H1 (cell line): ENCODE data around the gene NUMB. TPM values are rescaled to one million over a fixed set of nuclear protein-coding genes. Genes with fewer than 3 reads are reported as not detected.

Experiments used
- CTCF ChIA-PET: fragments of 300-600 bp; sonication (Branson Sonifier 250); formaldehyde crosslinking; loops from one replicate; lab custom pipeline; 2021; ENCODE audit not compliant: partially characterized antibody; lab: Charles Lee
- POLR2A ChIA-PET: fragments of 300-600 bp; sonication (Branson Sonifier 250); formaldehyde crosslinking; loops from one replicate; lab custom pipeline; 2021; ENCODE audit warnings: inconsistent platforms; ENCODE audit not compliant: partially characterized antibody; lab: Charles Lee
- DNase-seq, 2 experiments: peaks; one replicate each; pipeline versions ENCODE4 v3.0.0 to v3.0.0-alpha.2; 2010 to 2022; ENCODE audit warnings: low spot score in 2 of 2, low read depth in 1 of 2, mixed read lengths in 1 of 2
- FAIRE-seq: peaks from 2 replicates; lab custom pipeline; 2011; peaks lifted over from hg19 to GRCh38; lab: Jason Lieb, UNC
- H2AFZ ChIP-seq: 2 replicates; pipeline ENCODE4 v1.8.1; 2012; ENCODE audit warnings: low read length, inconsistent platforms
- H2AK5ac ChIP-seq: 2 replicates; pipeline ENCODE4 v1.6.1; 2013; ENCODE audit warnings: low read depth, low read length
- H2BK120ac ChIP-seq: replicated peaks from 2 replicates; pipeline ENCODE3; 2013; ENCODE audit warnings: low read depth, low read length, inconsistent platforms
- H2BK12ac ChIP-seq: 2 replicates; pipeline ENCODE4 v1.6.1; 2013; ENCODE audit warnings: low read depth, low read length
- H2BK15ac ChIP-seq: 2 replicates; pipeline ENCODE4 v1.6.1; 2013; ENCODE audit warnings: low read length
- H2BK20ac ChIP-seq: 2 replicates; pipeline ENCODE4 v1.6.1; 2013; ENCODE audit warnings: low read length
- H2BK5ac ChIP-seq: 2 replicates; pipeline ENCODE4 v1.6.1; 2013; ENCODE audit warnings: low read depth, low read length
- H3K14ac ChIP-seq: 2 replicates; pipeline ENCODE4 v1.6.1; 2013; ENCODE audit warnings: inconsistent platforms; ENCODE audit not compliant: insufficient read length
- H3K18ac ChIP-seq: 2 replicates; pipeline ENCODE4 v1.6.1; 2013; ENCODE audit warnings: low read length; ENCODE audit errors: extremely low read depth
- H3K23ac ChIP-seq: 2 replicates; pipeline ENCODE4 v1.6.1; 2013; ENCODE audit warnings: inconsistent platforms; ENCODE audit not compliant: insufficient read length
- H3K23me2 ChIP-seq: 2 replicates; pipeline ENCODE4 v1.6.1; 2013; ENCODE audit warnings: low read depth, low read length
- H3K27ac ChIP-seq: 2 replicates; pipeline ENCODE4 v1.6.1; 2011; ENCODE audit warnings: low read depth, low read length, inconsistent platforms
- H3K27me3 ChIP-seq, 4 experiments: replicated peaks in 1 of 4; 1 replicate in 1 of 4; 2 replicates in 3 of 4; pipeline versions ENCODE4 v1.6.1 to v1.8.1; 2011 to 2013; ENCODE audit warnings: low read length in 3 of 4, mild to moderate bottlenecking in 3 of 4, inconsistent platforms in 2 of 4, mixed read lengths in 2 of 4, moderate library complexity in 1 of 4; ENCODE audit not compliant: control insufficient read depth in 3 of 4, insufficient read depth in 3 of 4; ENCODE audit errors: extremely low read depth in 1 of 4
- H3K36me3 ChIP-seq, 4 experiments: 2 replicates each; pipeline versions ENCODE4 v1.6.1 to v1.8.1; 2011 to 2013; ENCODE audit warnings: mild to moderate bottlenecking in 4 of 4, low read length in 3 of 4, moderate library complexity in 2 of 4, control low read depth in 1 of 4, inconsistent platforms in 1 of 4; ENCODE audit not compliant: insufficient read depth in 4 of 4, control insufficient read depth in 2 of 4
- H3K4ac ChIP-seq: replicated peaks from 2 replicates; pipeline ENCODE3; 2013; ENCODE audit warnings: low read length, low read depth, mixed read lengths, inconsistent platforms; ENCODE audit not compliant: insufficient read length
- H3K4me1 ChIP-seq, 4 experiments: replicated peaks in 1 of 4; 1 replicate in 1 of 4; 2 replicates in 3 of 4; pipeline versions ENCODE4 v1.6.1 to v1.8.1; 2011 to 2013; ENCODE audit warnings: low read length in 3 of 4, inconsistent platforms in 2 of 4, mixed read lengths in 1 of 4; ENCODE audit not compliant: insufficient read depth in 4 of 4, control insufficient read depth in 3 of 4
- H3K4me2 ChIP-seq, 2 experiments: 2 replicates each; pipeline versions ENCODE4 v1.6.1 to v1.8.1; 2011 to 2013; ENCODE audit warnings: low read depth in 2 of 2, low read length in 2 of 2, control low read depth in 1 of 2, inconsistent platforms in 1 of 2, mild to moderate bottlenecking in 1 of 2; ENCODE audit not compliant: insufficient read depth in 1 of 2
- H3K4me3 ChIP-seq, 4 experiments: fragments of 200-600, 300-600 bp in 1 of 4; sonication (generic), shearing (Covaris generic), sonication (Bioruptor Twin) in 1 of 4; 2 replicates each; pipeline versions ENCODE4 v1.5.1 to v1.8.1; 2011 to 2016; ENCODE audit warnings: low read length in 4 of 4, low read depth in 3 of 4, control low read depth in 2 of 4, inconsistent platforms in 2 of 4, mild to moderate bottlenecking in 2 of 4, mixed read lengths in 1 of 4, moderate library complexity in 1 of 4; ENCODE audit not compliant: insufficient read depth in 2 of 4; ENCODE audit errors: extremely low read depth in 1 of 4
- H3K56ac ChIP-seq: replicated peaks from 2 replicates; pipeline ENCODE3; 2013; ENCODE audit warnings: low read depth, mild to moderate bottlenecking, mixed read lengths, low read length, inconsistent platforms; ENCODE audit not compliant: insufficient read length
- H3K79me1 ChIP-seq: 2 replicates; pipeline ENCODE4 v1.6.1; 2013; ENCODE audit warnings: low read depth, low read length, control low read depth
- H3K79me2 ChIP-seq, 2 experiments: 2 replicates each; pipeline versions ENCODE4 v1.6.1 to v1.8.1; 2012 to 2013; ENCODE audit warnings: low read length in 2 of 2, mild to moderate bottlenecking in 2 of 2, inconsistent platforms in 1 of 2; ENCODE audit not compliant: insufficient read depth in 2 of 2, control insufficient read depth in 1 of 2
- H3K9ac ChIP-seq, 4 experiments: replicated peaks in 1 of 4; 1 replicate in 1 of 4; 2 replicates in 3 of 4; pipeline versions ENCODE4 v1.6.1 to v1.8.1; 2011 to 2013; ENCODE audit warnings: low read depth in 3 of 4, low read length in 3 of 4, control low read depth in 2 of 4, mild to moderate bottlenecking in 2 of 4, moderate library complexity in 2 of 4, inconsistent platforms in 1 of 4; ENCODE audit errors: extremely low read depth in 1 of 4
- H3K9me3 ChIP-seq, 2 experiments: 2 replicates each; pipeline versions ENCODE4 v1.6.1 to v1.8.1; 2012 to 2013; ENCODE audit warnings: mild to moderate bottlenecking in 2 of 2, moderate library complexity in 2 of 2, control low read depth in 1 of 2, inconsistent platforms in 1 of 2, low read depth in 1 of 2, low read length in 1 of 2, mixed read lengths in 1 of 2; ENCODE audit not compliant: insufficient read depth in 2 of 2
- H4K20me1 ChIP-seq, 2 experiments: replicated peaks in 1 of 2; 2 replicates each; pipeline versions ENCODE3 to v1.8.1; 2011 to 2013; ENCODE audit warnings: inconsistent platforms in 2 of 2, low read length in 2 of 2, mild to moderate bottlenecking in 1 of 2; ENCODE audit not compliant: insufficient read depth in 2 of 2, control insufficient read depth in 1 of 2
- H4K5ac ChIP-seq: 2 replicates; pipeline ENCODE4 v1.6.1; 2013; ENCODE audit warnings: low read length, low read depth, mixed read lengths, inconsistent platforms; ENCODE audit not compliant: insufficient read length
- H4K8ac ChIP-seq: 2 replicates; pipeline ENCODE4 v1.8.0; 2013; ENCODE audit warnings: mild to moderate bottlenecking, moderate library complexity, low read length, inconsistent platforms; ENCODE audit not compliant: insufficient read depth; ENCODE audit errors: extremely low read depth
- H4K91ac ChIP-seq: replicated peaks from 2 replicates; pipeline ENCODE3; 2013; ENCODE audit warnings: low read length, mixed read lengths, inconsistent platforms; ENCODE audit not compliant: insufficient read length
- BACH1 ChIP-seq: IDR thresholded peaks from 2 replicates; pipeline ENCODE4 v1.6.1; 2012; ENCODE audit warnings: low read length, improper control_type of control experiment
- CBX8 ChIP-seq: fragments of 300-800, 300-1000 bp; sonication (generic); IDR thresholded peaks from 2 replicates; pipeline ENCODE4 v1.7.1; 2016; ENCODE audit warnings: low read depth, low read length, borderline replicate concordance
- EGR1 ChIP-seq: IDR thresholded peaks from 2 replicates; pipeline ENCODE4 v1.6.1; 2011; ENCODE audit warnings: low read depth, low read length, borderline replicate concordance
- HDAC2 ChIP-seq, 2 experiments: fragments of 300-600 bp in 1 of 2; sonication (generic) in 1 of 2; IDR thresholded peaks; 2 replicates each; pipeline ENCODE4 v1.6.1; 2011 to 2012; ENCODE audit warnings: low read depth in 2 of 2, low read length in 2 of 2, mild to moderate bottlenecking in 2 of 2, moderate library complexity in 2 of 2, borderline replicate concordance in 1 of 2, inconsistent platforms in 1 of 2
- MAFK ChIP-seq: IDR thresholded peaks from 2 replicates; pipeline ENCODE4 v1.6.1; 2012; ENCODE audit warnings: low read depth, mild to moderate bottlenecking, improper control_type of control experiment, low read length
- NANOG ChIP-seq: IDR thresholded peaks from 2 replicates; pipeline ENCODE4 v1.6.1; 2011; ENCODE audit warnings: low read length, low read depth, mild to moderate bottlenecking, inconsistent platforms; ENCODE audit not compliant: insufficient read depth, poor library complexity, severe bottlenecking
- PHF8 ChIP-seq: fragments of 200-600 bp; sonication (generic); conservative IDR thresholded peaks from 2 replicates; pipeline ENCODE4 v1.7.1; 2012; ENCODE audit warnings: low read depth, mild to moderate bottlenecking, inconsistent platforms, low read length, moderate library complexity
- TAF7 ChIP-seq: optimal IDR thresholded peaks from 2 replicates; pipeline ENCODE3; 2011; ENCODE audit warnings: low read depth, mild to moderate bottlenecking, inconsistent platforms, low read length, moderate library complexity, borderline replicate concordance
- WGBS, 2 experiments: shearing (Covaris generic) in 1 of 2; methylation state at CpG; one replicate each; pipeline versions ENCODE4 v1.1.6 to v1.1.7; 2013 to 2015; ENCODE audit warnings: low lambda C conversion rate in 2 of 2, mixed read lengths in 2 of 2, inconsistent platforms in 1 of 2, low coverage in 1 of 2, missing lambda C conversion rate in 1 of 2; ENCODE audit not compliant: insufficient replicate concordance in 2 of 2, insufficient coverage in 1 of 2, insufficient read length in 1 of 2; ENCODE audit errors: extremely low coverage in 1 of 2, missing lambda C conversion rate in 1 of 2; 5-methylcytosine and 5-hydroxymethylcytosine counted together
- polyA plus RNA-seq, 7 experiments: library from polyadenylated mRNA; depleted of rRNA in 3 of 7; stranded (reverse) in 5 of 7; unstranded in 2 of 7; fragments of >200 nt in 5 of 7; fragments of 200-250 nt in 2 of 7; gene quantifications; 1 replicate in 5 of 7; 2 replicates in 1 of 7; 4 replicates in 1 of 7; pipeline versions ENCODE4 v1.2.1 to v1.2.3, GENCODE V29; 2011 to 2013; ENCODE audit warnings: missing spikeins in 2 of 7, mixed read lengths in 2 of 7
- total RNA-seq: library from RNA; stranded (reverse); fragmentation: NEBNext Ultra II Directional; extraction: Animal tissue kit (Norgen Biotek cat#: 25700); gene quantifications from 2 replicates; pipeline ENCODE4 v1.2.1, GENCODE V29; 2021

NUMB gene
- total and polyA plus RNA-seq, 2 of the 8 experiments (the other 6 are each of a cell fraction or from before 2014, with no cell fraction given) = 54.3 to 78.1 TPM

- H2BK20ac ChIP-seq = no peak overlapping the region
- TF ChIP-seq EGR1 (no peak), BACH1 (no peak), CBX8 (no peak), PHF8 (no peak), MAFK (no peak), TAF7 (no peak), HDAC2 (IDR thresholded peaks at IDR 0.05; ENCODE audit: borderline replicate concordance in 1 of 2, low read depth in 2 of 2, low read length in 2 of 2) (no peak), NANOG (no peak)
Observed at GRCh38 chr14:73443758-73444157, 14.6 kb downstream of the NUMB start.

More at GRCh38 chr14:73443758-73444157, 14.6 kb downstream of the NUMB start:
- no peak overlapping the region for H3K14ac ChIP-seq
- POLR2A ChIA-PET = interaction anchor here (0.6 to 1.8 kb wide), 3 partner anchors 9 to 132 kb away, joined by 3 read pairs; no protein-coding TSS in a partner anchor
- no peak overlapping the region for H2AFZ ChIP-seq
- H2BK5ac ChIP-seq = no peak overlapping the region
- no peak overlapping the region for H3K4me2 ChIP-seq
- CTCF ChIA-PET = interaction anchor here (0.7 to 0.9 kb wide), 2 partner anchors 148 to 212 kb away, joined by 3 read pairs; no protein-coding TSS in a partner anchor
- no peaks in the 10 kb centered on the region for H3K4me1 ChIP-seq
- H2BK15ac ChIP-seq = no peak overlapping the region
- 96% methylated on average over 11 of the region's 11 CpGs; no CpG with 5 or more reads in 1 of the 2 experiments for WGBS, 2 experiments
- H2BK120ac ChIP-seq = no peak overlapping the region
- H3K23ac ChIP-seq = no peak overlapping the region
- no peak overlapping the region for H3K27ac ChIP-seq
- H3K36me3 ChIP-seq = no peaks in the 10 kb centered on the region
- no peak overlapping the region for H3K4ac ChIP-seq
- peaks cover 8% of the 10 kb centered on the region; the same call in 1 of the 2 replicates for H3K79me1 ChIP-seq
- no peak overlapping the region for H4K8ac ChIP-seq
- no peaks in the 10 kb centered on the region for H3K27me3 ChIP-seq
- H3K9me3 ChIP-seq = no peaks in the 10 kb centered on the region
- H3K23me2 ChIP-seq = no peaks in the 10 kb centered on the region
- H4K5ac ChIP-seq = no peak overlapping the region
- no peak for FAIRE-seq
- no peak overlapping the region for H3K9ac ChIP-seq
- DNase-seq = no peak
- peaks cover 0 to 62% of the 10 kb centered on the region in 2 experiments; a peak in 2 of 4 replicates for H3K79me2 ChIP-seq
- H3K56ac ChIP-seq = no peak overlapping the region
- no peak overlapping the region for H3K18ac ChIP-seq
- H4K20me1 ChIP-seq = no peaks in the 10 kb centered on the region
- no peak overlapping the region for H2AK5ac ChIP-seq
- H3K4me3 ChIP-seq = no peak overlapping the region
- H4K91ac ChIP-seq = no peak overlapping the region
- no peak overlapping the region for H2BK12ac ChIP-seq
